K562 (cell line): Measurements from ENCODE around the gene CHPF2. TPM values are rescaled to one million over a fixed set of nuclear protein-coding genes. Genes with fewer than 3 reads are reported as not detected.

Source experiments
- ARNT ChIP-seq, 2 experiments: fragments of 450-650 bp; IDR thresholded peaks; 2 replicates each; pipeline ENCODE4 v1.6.1; 2016; ENCODE audit warnings: mild to moderate bottlenecking in 1 of 2
- CBFA2T3 ChIP-seq: fragments of 450-650 bp; IDR thresholded peaks from 2 replicates; pipeline ENCODE4 v1.6.1; 2017
- ELF1 ChIP-seq: fragments of 200-800 bp; sonication (Bioruptor generic); IDR thresholded peaks from 2 replicates; pipeline ENCODE4 v1.6.1; 2016; ENCODE audit warnings: missing genetic modification characterization, missing compliant biosample characterization
- FOXA3 ChIP-seq, 2 experiments: fragments of 450-650 bp in 1 of 2; sonication (generic) in 1 of 2; formaldehyde crosslinking; IDR thresholded peaks in 1 of 2; conservative IDR thresholded peaks in 1 of 2; 2 replicates each; pipeline versions ENCODE4 v1.4.0 to v1.8.0; 2020 to 2022; ENCODE audit warnings: mild to moderate bottlenecking in 2 of 2, missing genetic modification reagents in 1 of 2
- HDAC2 ChIP-seq: fragments of 450-650 bp; IDR thresholded peaks from 2 replicates; pipeline ENCODE4 v1.6.1; 2016; ENCODE audit warnings: mild to moderate bottlenecking
- HEY1 ChIP-seq: fragments of 250-450 bp; sonication (Bioruptor Pico); IDR thresholded peaks from 2 replicates; pipeline ENCODE4 v1.5.0; 2020; ENCODE audit warnings: mild to moderate bottlenecking, moderate library complexity, borderline replicate concordance
- HIVEP1 ChIP-seq: fragments of 250-450 bp; sonication (Bioruptor Pico); IDR thresholded peaks from 2 replicates; pipeline ENCODE4 v1.4.0; 2020; ENCODE audit warnings: mild to moderate bottlenecking
- L3MBTL2 ChIP-seq: fragments of 450-650 bp; IDR thresholded peaks from 2 replicates; pipeline ENCODE4 v1.6.1; 2016; ENCODE audit warnings: mild to moderate bottlenecking, moderate library complexity
- LCOR ChIP-seq: sonication (generic); formaldehyde crosslinking; IDR thresholded peaks from 2 replicates; pipeline ENCODE4 v1.8.0; 2022; ENCODE audit warnings: mild to moderate bottlenecking, missing genetic modification reagents
- NCOR1 ChIP-seq: fragments of 450-650 bp; IDR thresholded peaks from 2 replicates; pipeline ENCODE4 v1.6.1; 2016; ENCODE audit warnings: mild to moderate bottlenecking, moderate library complexity
- NFXL1 ChIP-seq: fragments of 450-650 bp; formaldehyde crosslinking; IDR thresholded peaks from 2 replicates; pipeline ENCODE4 v1.4.0; 2021; ENCODE audit warnings: mild to moderate bottlenecking
- SMARCA5 ChIP-seq: fragments of 450-650 bp; IDR thresholded peaks from 2 replicates; pipeline ENCODE4 v1.6.1; 2016
- TCFL5 ChIP-seq: fragments of 250-450 bp; sonication (Bioruptor Pico); conservative IDR thresholded peaks from 2 replicates; pipeline ENCODE4 v1.6.1; 2021; ENCODE audit warnings: mild to moderate bottlenecking, moderate library complexity, matching md5 sums
- ZC3H11A ChIP-seq: IDR thresholded peaks from 2 replicates; pipeline ENCODE4 v1.6.1; 2012; ENCODE audit warnings: low read depth, low read length, improper control_type of control experiment
- polyA plus RNA-seq, 8 experiments: library from polyadenylated mRNA; depleted of rRNA in 4 of 8; stranded (reverse) in 5 of 8; unstranded in 3 of 8; fragments of >200 nt; fragmentation: Nextera tagmentation in 2 of 8; fragmentation: Illumina TruSeq in 1 of 8; extraction: Ambion mirVana in 2 of 8; extraction: Trizol in 1 of 8; gene quantifications; 2 replicates each; pipeline versions ENCODE4 v1.2.1 to v1.2.3, GENCODE V29; 2011 to 2014; ENCODE audit warnings: inconsistent platforms in 1 of 8, missing spikeins in 1 of 8
- total RNA-seq, 7 experiments: library from RNA; depleted of rRNA in 6 of 7; stranded (reverse); fragments of >200 nt in 6 of 7; fragmentation: Illumina TruSeq in 2 of 7; extraction: Trizol in 2 of 7; gene quantifications; 2 replicates each; pipeline versions ENCODE4 v1.2.1 to v1.2.3, GENCODE V29; 2011 to 2021; ENCODE audit warnings: low replicate concordance in 1 of 7
- TF ChIP-seq, protein P1 (sequence below): sonication (generic); formaldehyde crosslinking; IDR thresholded peaks from 2 replicates; pipeline ENCODE4 v1.8.0; 2023; ENCODE audit warnings: mild to moderate bottlenecking, missing genetic modification reagents
- TF ChIP-seq, protein P2 (sequence below): fragments of 450-650 bp; formaldehyde crosslinking; IDR thresholded peaks from 2 replicates; pipeline ENCODE4 v1.4.0; 2022; ENCODE audit warnings: missing genetic modification characterization
- TF ChIP-seq, protein P3 (sequence below), 2 experiments: fragments of 450-650 bp in 1 of 2; sonication (generic) in 1 of 2; formaldehyde crosslinking in 1 of 2; IDR thresholded peaks in 1 of 2; conservative IDR thresholded peaks in 1 of 2; 2 replicates each; pipeline versions ENCODE4 v1.6.1 to v1.8.1; 2016 to 2023; ENCODE audit warnings: mild to moderate bottlenecking in 2 of 2, moderate library complexity in 2 of 2, inconsistent platforms in 1 of 2, missing genetic modification reagents in 1 of 2
- TF ChIP-seq, protein P4 (sequence below): fragments of 450-650 bp; IDR thresholded peaks from 2 replicates; pipeline ENCODE4 v1.6.1; 2016; ENCODE audit warnings: antibody characterized with exemption
- TF ChIP-seq, protein P5 (sequence below): fragments of 450-650 bp; IDR thresholded peaks from 2 replicates; pipeline ENCODE4 v1.6.1; 2016; ENCODE audit warnings: missing biosample characterization, missing genetic modification characterization

The CHPF2 gene
- total and polyA plus RNA-seq, 9 of the 15 experiments (the other 6 are each of a cell fraction or from before 2014, with no cell fraction given) = 0.08 to 32.8 (median 10.5) TPM

DNA sequence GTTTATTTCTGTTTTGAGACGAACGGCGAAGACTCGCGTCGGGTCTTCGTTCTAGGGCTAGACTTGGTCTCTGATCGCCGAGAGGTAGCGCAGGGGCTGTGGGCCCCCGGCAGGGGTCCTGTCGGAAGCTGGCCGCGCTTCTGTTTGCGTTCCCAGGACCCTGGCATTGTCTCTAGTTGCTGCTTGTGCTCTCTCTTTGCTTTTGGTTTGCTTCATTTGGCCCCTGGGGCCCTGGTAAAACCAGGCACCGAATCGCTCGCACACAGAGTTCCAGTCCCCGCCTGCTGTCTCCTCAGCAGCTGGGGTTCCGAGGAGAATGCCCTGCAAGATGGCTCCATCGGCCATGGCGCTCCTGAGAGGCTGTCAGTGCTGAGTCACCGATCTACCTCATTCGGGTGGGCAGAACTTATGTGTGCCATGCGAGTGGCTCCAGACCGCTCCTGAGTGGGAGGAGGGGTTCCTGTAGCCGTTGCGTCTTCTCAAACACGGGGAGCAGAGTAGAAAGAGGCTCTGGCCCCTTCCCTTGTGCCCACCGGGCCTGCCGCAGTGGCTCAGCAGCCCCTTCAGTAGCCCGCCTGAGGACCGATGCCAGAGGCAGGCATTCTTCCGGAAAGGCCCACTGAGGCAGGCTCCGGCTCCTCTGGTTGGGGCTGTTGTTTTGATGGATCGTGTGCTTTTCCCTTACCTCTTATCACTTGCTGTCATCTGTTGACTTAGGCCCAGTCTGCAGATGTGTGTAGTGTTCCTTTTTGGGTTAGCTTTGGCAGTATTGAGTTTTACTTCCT, 826 bp downstream of the CHPF2 start (continued):
- TF ChIP-seq CBFA2T3 (no peak; the same call in 1 of the 2 replicates), ZC3H11A (no peak), HEY1 (CRISPR knock-in tag) (no peak), NCOR1 (0 out of 2 replicates have a peak, but pooled peaks have one; percentile 10), FOXA3 (CRISPR knock-in tag; conservative IDR thresholded peaks at IDR 0.05 in 1 of 2, IDR thresholded peaks at IDR 0.05 in 1 of 2) (peak in 1 of 2 experiments; percentile 84; a peak in 2 of 4 replicates), TCFL5 (no peak), HIVEP1 (0 out of 2 replicates have a peak, but pooled peaks have one; percentile 16), HDAC2 (peak; percentile 73), ARNT (IDR thresholded peaks at IDR 0.05) (0 out of 4 replicates have a peak, but pooled peaks of 1 of the 2 experiments have one; percentile 41), NFXL1 (no peak), SMARCA5 (peak; percentile 76; the same call in 1 of the 2 replicates), L3MBTL2 (0 out of 2 replicates have a peak, but pooled peaks have one; percentile 32), ELF1 (tag) (no peak), LCOR (CRISPR knock-in tag) (no peak)
- TF ChIP-seq, protein P1, sequence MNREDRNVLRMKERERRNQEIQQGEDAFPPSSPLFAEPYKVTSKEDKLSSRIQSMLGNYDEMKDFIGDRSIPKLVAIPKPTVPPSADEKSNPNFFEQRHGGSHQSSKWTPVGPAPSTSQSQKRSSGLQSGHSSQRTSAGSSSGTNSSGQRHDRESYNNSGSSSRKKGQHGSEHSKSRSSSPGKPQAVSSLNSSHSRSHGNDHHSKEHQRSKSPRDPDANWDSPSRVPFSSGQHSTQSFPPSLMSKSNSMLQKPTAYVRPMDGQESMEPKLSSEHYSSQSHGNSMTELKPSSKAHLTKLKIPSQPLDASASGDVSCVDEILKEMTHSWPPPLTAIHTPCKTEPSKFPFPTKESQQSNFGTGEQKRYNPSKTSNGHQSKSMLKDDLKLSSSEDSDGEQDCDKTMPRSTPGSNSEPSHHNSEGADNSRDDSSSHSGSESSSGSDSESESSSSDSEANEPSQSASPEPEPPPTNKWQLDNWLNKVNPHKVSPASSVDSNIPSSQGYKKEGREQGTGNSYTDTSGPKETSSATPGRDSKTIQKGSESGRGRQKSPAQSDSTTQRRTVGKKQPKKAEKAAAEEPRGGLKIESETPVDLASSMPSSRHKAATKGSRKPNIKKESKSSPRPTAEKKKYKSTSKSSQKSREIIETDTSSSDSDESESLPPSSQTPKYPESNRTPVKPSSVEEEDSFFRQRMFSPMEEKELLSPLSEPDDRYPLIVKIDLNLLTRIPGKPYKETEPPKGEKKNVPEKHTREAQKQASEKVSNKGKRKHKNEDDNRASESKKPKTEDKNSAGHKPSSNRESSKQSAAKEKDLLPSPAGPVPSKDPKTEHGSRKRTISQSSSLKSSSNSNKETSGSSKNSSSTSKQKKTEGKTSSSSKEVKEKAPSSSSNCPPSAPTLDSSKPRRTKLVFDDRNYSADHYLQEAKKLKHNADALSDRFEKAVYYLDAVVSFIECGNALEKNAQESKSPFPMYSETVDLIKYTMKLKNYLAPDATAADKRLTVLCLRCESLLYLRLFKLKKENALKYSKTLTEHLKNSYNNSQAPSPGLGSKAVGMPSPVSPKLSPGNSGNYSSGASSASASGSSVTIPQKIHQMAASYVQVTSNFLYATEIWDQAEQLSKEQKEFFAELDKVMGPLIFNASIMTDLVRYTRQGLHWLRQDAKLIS (CRISPR knock-in tag) = peak; percentile 77; the same call in 1 of the 2 replicates
- TF ChIP-seq, protein P2, sequence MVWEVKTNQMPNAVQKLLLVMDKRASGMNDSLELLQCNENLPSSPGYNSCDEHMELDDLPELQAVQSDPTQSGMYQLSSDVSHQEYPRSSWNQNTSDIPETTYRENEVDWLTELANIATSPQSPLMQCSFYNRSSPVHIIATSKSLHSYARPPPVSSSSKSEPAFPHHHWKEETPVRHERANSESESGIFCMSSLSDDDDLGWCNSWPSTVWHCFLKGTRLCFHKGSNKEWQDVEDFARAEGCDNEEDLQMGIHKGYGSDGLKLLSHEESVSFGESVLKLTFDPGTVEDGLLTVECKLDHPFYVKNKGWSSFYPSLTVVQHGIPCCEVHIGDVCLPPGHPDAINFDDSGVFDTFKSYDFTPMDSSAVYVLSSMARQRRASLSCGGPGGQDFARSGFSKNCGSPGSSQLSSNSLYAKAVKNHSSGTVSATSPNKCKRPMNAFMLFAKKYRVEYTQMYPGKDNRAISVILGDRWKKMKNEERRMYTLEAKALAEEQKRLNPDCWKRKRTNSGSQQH (CRISPR knock-in tag) = no peak
- TF ChIP-seq, protein P3, sequence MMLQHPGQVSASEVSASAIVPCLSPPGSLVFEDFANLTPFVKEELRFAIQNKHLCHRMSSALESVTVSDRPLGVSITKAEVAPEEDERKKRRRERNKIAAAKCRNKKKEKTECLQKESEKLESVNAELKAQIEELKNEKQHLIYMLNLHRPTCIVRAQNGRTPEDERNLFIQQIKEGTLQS (IDR thresholded peaks at IDR 0.05) = peak; percentile 69
- TF ChIP-seq, protein P3 (CRISPR knock-in tag; conservative IDR thresholded peaks at IDR 0.05) = no peak; the same call in none of the 2 replicates
- TF ChIP-seq, protein P4, sequence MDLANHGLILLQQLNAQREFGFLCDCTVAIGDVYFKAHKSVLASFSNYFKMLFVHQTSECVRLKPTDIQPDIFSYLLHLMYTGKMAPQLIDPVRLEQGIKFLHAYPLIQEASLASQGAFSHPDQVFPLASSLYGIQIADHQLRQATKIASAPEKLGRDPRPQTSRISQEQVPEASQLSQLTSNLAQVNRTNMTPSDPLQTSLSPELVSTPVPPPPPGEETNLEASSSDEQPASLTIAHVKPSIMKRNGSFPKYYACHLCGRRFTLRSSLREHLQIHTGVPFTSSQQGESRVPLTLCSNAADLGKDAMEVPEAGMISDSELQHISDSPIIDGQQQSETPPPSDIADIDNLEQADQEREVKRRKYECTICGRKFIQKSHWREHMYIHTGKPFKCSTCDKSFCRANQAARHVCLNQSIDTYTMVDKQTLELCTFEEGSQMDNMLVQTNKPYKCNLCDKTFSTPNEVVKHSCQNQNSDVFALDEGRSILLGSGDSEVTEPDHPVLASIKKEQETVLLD = 0 out of 2 replicates have a peak, but pooled peaks have one; percentile 30
- TF ChIP-seq, protein P5, sequence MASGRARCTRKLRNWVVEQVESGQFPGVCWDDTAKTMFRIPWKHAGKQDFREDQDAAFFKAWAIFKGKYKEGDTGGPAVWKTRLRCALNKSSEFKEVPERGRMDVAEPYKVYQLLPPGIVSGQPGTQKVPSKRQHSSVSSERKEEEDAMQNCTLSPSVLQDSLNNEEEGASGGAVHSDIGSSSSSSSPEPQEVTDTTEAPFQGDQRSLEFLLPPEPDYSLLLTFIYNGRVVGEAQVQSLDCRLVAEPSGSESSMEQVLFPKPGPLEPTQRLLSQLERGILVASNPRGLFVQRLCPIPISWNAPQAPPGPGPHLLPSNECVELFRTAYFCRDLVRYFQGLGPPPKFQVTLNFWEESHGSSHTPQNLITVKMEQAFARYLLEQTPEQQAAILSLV (tag) = no peak
